Fibroblast of lung (primary cell): ENCODE measurements around the gene MEIS2. TPM values are rescaled to one million over a fixed set of nuclear protein-coding genes. Genes with fewer than 3 reads are reported as not detected.
A peak's percentile ranks its signal among the peaks of the same experiment; 100 is the strongest.

ENCODE experiments used
- DNase-seq, 2 donors: peaks; one replicate each; pipeline versions ENCODE4 v3.0.0 to v3.0.0-alpha.2; 2010; ENCODE audit warnings: low read depth in 2 of 2
- H2AFZ ChIP-seq: 2 replicates; pipeline ENCODE4 v1.5.1; 2012; ENCODE audit warnings: low read length, control low read depth, inconsistent platforms
- H3K27ac ChIP-seq: 2 replicates; pipeline ENCODE4 v1.5.1; 2011; ENCODE audit warnings: low read length, control low read depth; ENCODE audit not compliant: insufficient read depth
- H3K27me3 ChIP-seq: 2 replicates; pipeline ENCODE4 v1.5.1; 2011; ENCODE audit warnings: mild to moderate bottlenecking, low read length; ENCODE audit not compliant: control insufficient read depth, insufficient read depth
- H3K36me3 ChIP-seq: 2 replicates; pipeline ENCODE4 v1.5.1; 2011; ENCODE audit warnings: low read length; ENCODE audit not compliant: control insufficient read depth, insufficient read depth
- H3K4me1 ChIP-seq: 2 replicates; pipeline ENCODE4 v1.5.1; 2011; ENCODE audit warnings: low read length; ENCODE audit not compliant: control insufficient read depth, insufficient read depth; ENCODE audit errors: extremely low read depth
- H3K4me2 ChIP-seq: 2 replicates; pipeline ENCODE4 v1.5.1; 2011; ENCODE audit warnings: low read length, control low read depth; ENCODE audit not compliant: insufficient read depth; ENCODE audit errors: extremely low read depth
- H3K4me3 ChIP-seq, 4 experiments: fragments of 200-600 bp in 1 of 4; sonication (generic) in 1 of 4; replicated peaks in 1 of 4; 2 replicates each; pipeline ENCODE4 v1.5.1; 2011 to 2016; ENCODE audit warnings: low read length in 4 of 4, low read depth in 3 of 4, mild to moderate bottlenecking in 3 of 4, control low read depth in 2 of 4, inconsistent platforms in 1 of 4, mixed read lengths in 1 of 4; ENCODE audit not compliant: insufficient read depth in 1 of 4; ENCODE audit errors: control extremely low read depth in 1 of 4
- H3K79me2 ChIP-seq: 2 replicates; pipeline ENCODE4 v1.5.1; 2012; ENCODE audit warnings: mild to moderate bottlenecking, low read length, inconsistent platforms; ENCODE audit not compliant: control insufficient read depth, insufficient read depth
- H3K9ac ChIP-seq: 2 replicates; pipeline ENCODE4 v1.5.1; 2011; ENCODE audit warnings: mild to moderate bottlenecking, low read length, control low read depth; ENCODE audit not compliant: insufficient read depth
- H3K9me3 ChIP-seq: 2 replicates; pipeline ENCODE4 v1.5.1; 2012; ENCODE audit warnings: low read depth, low read length; ENCODE audit not compliant: control insufficient read depth, insufficient read depth
- H4K20me1 ChIP-seq: 2 replicates; pipeline ENCODE4 v1.5.1; 2011; ENCODE audit warnings: low read length; ENCODE audit not compliant: control insufficient read depth, insufficient read depth; ENCODE audit errors: extremely low read depth
- CTCF ChIP-seq, 2 donors: IDR thresholded peaks in 1 of 2; conservative IDR thresholded peaks in 1 of 2; 1 replicate in 1 of 2; 2 replicates in 1 of 2; pipeline ENCODE4 v1.5.1; 2011 to 2012; ENCODE audit warnings: low read length in 2 of 2, control low read depth in 1 of 2, inconsistent platforms in 1 of 2, low read depth in 1 of 2, mild to moderate bottlenecking in 1 of 2
- EZH2 ChIP-seq: IDR thresholded peaks from 2 replicates; pipeline ENCODE4 v1.5.1; 2012; ENCODE audit warnings: low read length, control low read depth, mild to moderate bottlenecking; ENCODE audit errors: missing control alignments
- polyA plus RNA-seq, 2 donors: library from polyadenylated mRNA; depleted of rRNA in 1 of 2; stranded (reverse) in 1 of 2; unstranded in 1 of 2; fragments of >200 nt; gene quantifications; 2 replicates each; pipeline ENCODE4 v1.2.1, GENCODE V29; 2011 to 2012; ENCODE audit warnings: missing spikeins in 1 of 2
- total RNA-seq: library from RNA; depleted of rRNA; stranded (reverse); fragments of >200 nt; gene quantifications from 2 replicates; pipeline ENCODE4 v1.2.1, GENCODE V29; 2014

The MEIS2 gene
- total and polyA plus RNA-seq, 2 donors (not counting 1 experiment from before 2014, with no cell fraction given) = 31.0 to 37.1 TPM

GRCh38 chr15:36936613-36937012 is 163.7 kb downstream of the MEIS2 start:
- Histone ChIP-seq H3K36me3 (no peaks in the 10 kb centered on the region), H3K79me2 (no peaks in the 10 kb centered on the region), H4K20me1 (no peaks in the 10 kb centered on the region), H3K27me3 (no peaks in the 10 kb centered on the region), H3K4me2 (no peak overlapping the region), H3K27ac (no peak overlapping the region), H2AFZ (no peak overlapping the region), H3K9ac (no peak overlapping the region), H3K4me3 (no peak overlapping the region), H3K9me3 (no peaks in the 10 kb centered on the region), H3K4me1 (no peaks in the 10 kb centered on the region)
- peak; percentile 37 to 61 for DNase-seq
- TF ChIP-seq CTCF (conservative IDR thresholded peaks at IDR 0.05 in 1 of 2, IDR thresholded peaks at IDR 0.05 in 1 of 2; ENCODE audit: low read depth in 1 of 2, low read length in 2 of 2) (no peak), EZH2 (no peak)

GRCh38 chr15:36933255-36933990 is 166.9 kb downstream of the MEIS2 start:
- Histone ChIP-seq H3K4me2 (no peak overlapping the region), H3K9ac (no peak overlapping the region), H4K20me1 (no peaks in the 10 kb centered on the region), H3K4me3 (no peak overlapping the region), H3K36me3 (no peaks in the 10 kb centered on the region), H3K9me3 (no peaks in the 10 kb centered on the region), H2AFZ (no peak overlapping the region), H3K27me3 (no peaks in the 10 kb centered on the region), H3K4me1 (no peaks in the 10 kb centered on the region), H3K79me2 (no peaks in the 10 kb centered on the region), H3K27ac (no peak overlapping the region)
- TF ChIP-seq EZH2 (no peak), CTCF (conservative IDR thresholded peaks at IDR 0.05 in 1 of 2, IDR thresholded peaks at IDR 0.05 in 1 of 2; ENCODE audit: low read depth in 1 of 2, low read length in 2 of 2) (no peak)
- DNase-seq = no peak

GRCh38 chr15:36932070-36932469 is 168.3 kb downstream of the MEIS2 start:
- H3K4me2 ChIP-seq = no peak overlapping the region
- no peaks in the 10 kb centered on the region for H3K27me3 ChIP-seq
- no peaks in the 10 kb centered on the region for H3K4me1 ChIP-seq
- DNase-seq = no peak
- H4K20me1 ChIP-seq = no peaks in the 10 kb centered on the region
- H3K4me3 ChIP-seq = no peak overlapping the region
- no peak for TF ChIP-seq CTCF (conservative IDR thresholded peaks at IDR 0.05 in 1 of 2, IDR thresholded peaks at IDR 0.05 in 1 of 2; ENCODE audit: low read depth in 1 of 2, low read length in 2 of 2)
- TF ChIP-seq EZH2 = no peak
- no peaks in the 10 kb centered on the region for H3K36me3 ChIP-seq
- no peaks in the 10 kb centered on the region for H3K9me3 ChIP-seq
- H2AFZ ChIP-seq = no peak overlapping the region
- no peak overlapping the region for H3K27ac ChIP-seq
- no peak overlapping the region for H3K9ac ChIP-seq
- H3K79me2 ChIP-seq = no peaks in the 10 kb centered on the region
